MV-4-11 (cell line): ENCODE data around the gene RWDD4.

Experiments used
- DNase-seq: peaks from one replicate; lab custom pipeline; 2025; lab: John Stamatoyannopoulos, UW

RWDD4 gene

DNA sequence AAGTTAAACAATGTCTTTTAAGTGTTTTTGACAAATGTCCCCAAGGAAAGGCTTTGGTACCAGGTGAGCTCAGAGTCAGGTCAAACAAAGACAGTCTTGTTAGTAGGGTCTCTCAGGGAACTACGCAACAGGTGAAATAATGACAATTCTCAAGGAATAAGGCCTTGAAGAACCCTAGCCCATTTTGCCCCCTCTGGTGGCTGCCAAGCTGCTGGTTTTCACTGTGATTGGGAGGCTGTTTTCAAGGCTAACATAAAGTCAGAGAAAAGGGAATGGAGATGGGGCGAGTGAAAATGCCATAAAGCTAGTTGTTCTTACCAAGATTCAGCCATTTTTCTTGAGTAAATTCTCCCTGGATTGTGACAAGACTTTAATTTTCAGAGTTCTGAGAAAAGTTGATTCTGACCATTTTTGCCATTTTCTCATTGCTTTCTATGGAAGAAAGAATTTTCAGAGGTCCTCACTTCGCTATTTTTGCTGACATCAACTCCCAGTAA, 58.7 kb downstream of the RWDD4 start:
- DNase-seq: no peak

GRCh38 chr4:183599690-183600089, 59.3 kb downstream of the RWDD4 start:
- DNase-seq: no peak

DNA sequence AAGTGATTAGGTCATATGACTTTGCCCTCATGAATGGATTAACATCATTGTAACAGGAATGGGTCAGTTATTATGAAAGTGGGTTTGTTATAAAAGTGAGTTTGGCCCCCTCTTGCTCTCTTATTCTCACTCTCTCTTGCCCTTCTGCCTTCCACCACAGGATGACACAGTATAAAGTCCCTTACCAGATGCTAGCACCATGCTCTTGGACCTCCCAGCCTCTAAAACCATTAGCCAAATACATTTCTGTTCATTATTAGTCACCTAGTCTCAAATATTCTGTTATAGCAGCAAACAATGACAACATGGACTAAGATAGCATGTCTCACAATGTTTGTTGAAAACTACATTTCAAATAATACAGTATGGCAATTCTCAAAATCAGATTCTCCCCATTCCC, 59.7 kb downstream of the RWDD4 start:
- DNase-seq: no peak

DNA sequence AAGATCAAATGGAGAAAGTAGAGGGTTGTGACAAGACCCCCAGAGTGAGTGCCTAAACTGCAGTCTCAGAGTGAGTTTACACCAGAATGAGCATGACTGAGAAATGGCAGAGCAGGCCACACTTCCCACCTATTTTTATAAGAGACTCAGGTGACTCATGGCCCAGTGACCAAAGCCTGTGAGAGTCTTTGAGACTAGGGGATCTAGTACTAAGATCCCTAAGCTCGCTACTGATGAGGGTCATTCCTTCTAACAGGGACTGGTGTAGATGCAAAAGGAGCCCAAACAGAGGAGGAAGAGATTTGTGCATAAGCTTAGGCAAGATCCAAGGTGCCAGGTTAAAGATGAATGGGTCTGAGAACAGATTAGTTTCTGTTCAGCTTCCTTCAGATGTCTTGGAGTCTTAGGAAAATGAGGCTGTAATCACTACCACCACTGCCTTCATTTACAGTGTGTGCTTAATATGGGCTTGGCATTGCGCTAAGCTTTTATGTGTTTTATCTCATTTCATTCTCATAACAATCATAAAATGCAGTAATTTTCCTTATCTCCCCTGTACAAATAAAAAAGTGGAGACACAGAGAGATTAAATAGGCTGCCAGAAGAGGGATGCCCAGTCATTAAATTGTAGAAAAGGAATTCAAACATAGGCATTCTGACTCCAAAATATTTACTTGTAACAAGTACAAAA, 62.8 kb downstream of the RWDD4 start:
- DNase-seq: no peak

DNA sequence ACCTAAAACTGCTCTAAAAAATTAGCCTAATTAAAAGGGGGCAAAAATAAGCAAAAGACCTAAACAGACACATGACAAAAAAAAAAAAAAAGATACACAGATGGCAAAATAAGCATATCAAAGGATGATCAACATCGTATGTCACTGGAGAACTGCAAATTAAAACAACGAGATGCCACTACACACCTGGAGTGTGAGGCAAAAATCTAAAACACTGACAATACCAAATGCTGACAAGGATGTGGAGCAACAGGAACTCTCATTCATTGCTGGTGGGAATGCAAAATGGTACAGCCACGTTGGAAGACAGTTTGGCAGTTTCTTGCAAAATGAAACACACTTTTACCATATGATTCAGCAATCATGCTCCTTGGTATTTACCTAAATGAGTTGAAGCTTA, 64.2 kb downstream of the RWDD4 start:
- DNase-seq: no peak

DNA sequence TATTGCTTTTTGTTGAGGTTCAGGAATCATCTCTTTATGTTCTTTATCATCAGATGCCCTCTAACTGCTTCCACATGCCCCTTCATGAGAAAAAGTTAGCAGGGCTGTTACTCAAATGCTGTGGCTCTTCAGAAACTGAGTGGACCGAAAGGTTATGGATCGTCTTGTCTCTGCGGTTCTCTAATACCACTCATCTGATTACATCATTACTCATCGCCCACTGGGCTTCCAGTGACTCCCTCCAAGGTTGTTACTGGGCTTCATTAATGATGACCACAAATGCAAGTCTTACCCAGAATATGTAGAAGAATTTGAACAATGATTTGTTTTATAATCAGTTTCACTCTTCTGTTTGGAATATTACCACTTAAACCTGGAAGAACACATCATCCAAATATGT, 67.7 kb downstream of the RWDD4 start:
- DNase-seq: no peak
